PFSK-1 (cell line): ENCODE data around the gene RNFT2.

Experiments used
- FOXP2 ChIP-seq: optimal IDR thresholded peaks from 2 replicates; pipeline ENCODE3; 2011; ENCODE audit warnings: borderline replicate concordance, control low read depth, inconsistent platforms; ENCODE audit not compliant: insufficient read depth; ENCODE audit errors: extremely low read length, extremely low read depth
- POLR2AphosphoS5 ChIP-seq: IDR thresholded peaks from 2 replicates; pipeline ENCODE4 v1.6.1; 2012; ENCODE audit warnings: low read depth, mild to moderate bottlenecking, control low read depth, low read length, moderate library complexity
- REST ChIP-seq, 2 experiments: IDR thresholded peaks; 2 replicates each; pipeline versions ENCODE4 v1.6.1 to v1.8.0; 2011 to 2012; ENCODE audit warnings: low read depth in 2 of 2, low read length in 2 of 2, control low read depth in 1 of 2, inconsistent platforms in 1 of 2, mild to moderate bottlenecking in 1 of 2, moderate library complexity in 1 of 2; ENCODE audit not compliant: insufficient read depth in 1 of 2
- SIN3A ChIP-seq: IDR thresholded peaks from 2 replicates; pipeline ENCODE4 v1.6.1; 2012; ENCODE audit warnings: mild to moderate bottlenecking, low read length, moderate library complexity, borderline replicate concordance; ENCODE audit not compliant: insufficient read depth
- TAF1 ChIP-seq: IDR thresholded peaks from 2 replicates; pipeline ENCODE4 v1.6.1; 2012; ENCODE audit warnings: low read length, control low read depth, borderline replicate concordance; ENCODE audit not compliant: insufficient read depth

RNFT2 gene

GRCh38 chr12:116859079-116859478, 121.0 kb downstream of the RNFT2 start:
- TF ChIP-seq SIN3A (no peak), REST (IDR thresholded peaks at IDR 0.05; ENCODE audit: insufficient read depth in 1 of 2, low read depth in 2 of 2, low read length in 2 of 2) (no peak), TAF1 (no peak), FOXP2 (no peak), POLR2AphosphoS5 (no peak)

- TF ChIP-seq REST (IDR thresholded peaks at IDR 0.05; ENCODE audit: insufficient read depth in 1 of 2, low read depth in 2 of 2, low read length in 2 of 2) (no peak), TAF1 (no peak), SIN3A (no peak), POLR2AphosphoS5 (no peak)
Observed at GRCh38 chr12:116860263-116860662, 122.1 kb downstream of the RNFT2 start.

- no peak for TF ChIP-seq SIN3A
- 0 out of 4 replicates have a peak, but pooled peaks of 1 of the 2 experiments have one; percentile 17 for TF ChIP-seq REST (IDR thresholded peaks at IDR 0.05; ENCODE audit: insufficient read depth in 1 of 2, low read depth in 2 of 2, low read length in 2 of 2)
- TF ChIP-seq TAF1: no peak
- no peak for TF ChIP-seq POLR2AphosphoS5
- peak; percentile 36 for TF ChIP-seq FOXP2
Observed at GRCh38 chr12:116861320-116861719, 123.2 kb downstream of the RNFT2 start.

GRCh38 chr12:116862167-116862566, 124.1 kb downstream of the RNFT2 start:
- TF ChIP-seq FOXP2 (no peak), REST (IDR thresholded peaks at IDR 0.05; ENCODE audit: insufficient read depth in 1 of 2, low read depth in 2 of 2, low read length in 2 of 2) (no peak), TAF1 (no peak), SIN3A (no peak), POLR2AphosphoS5 (no peak)

GRCh38 chr12:116863275-116863767, 125.2 kb downstream of the RNFT2 start:
- TF ChIP-seq SIN3A (no peak), FOXP2 (no peak), TAF1 (no peak), REST (IDR thresholded peaks at IDR 0.05; ENCODE audit: insufficient read depth in 1 of 2, low read depth in 2 of 2, low read length in 2 of 2) (no peak), POLR2AphosphoS5 (no peak)
